ENCODE measurements around the gene RPS21. TPM values are rescaled to one million over a fixed set of nuclear protein-coding genes. Genes with fewer than 3 reads are reported as not detected.

RPS21 gene
- total and polyA plus RNA-seq, 2 of the 13 experiments (the other 11 are each of a cell fraction or from before 2014, with no cell fraction given) = 2,647 to 11,063 TPM

- TF ChIP-seq KLF6 (CRISPR knock-in tag; IDR thresholded peaks at IDR 0.05) = no peak
- TF ChIP-seq SMAD1 (CRISPR knock-in tag; IDR thresholded peaks at IDR 0.05; ENCODE audit: borderline replicate concordance, low read depth) = peak; percentile 10; the same call in 1 of the 2 replicates
- TF ChIP-seq SRSF1 (optimal IDR thresholded peaks at IDR 0.05; ENCODE audit: low read depth, low read length) = no peak
- peak; percentile 17 for TF ChIP-seq RBM22 (optimal IDR thresholded peaks at IDR 0.05; ENCODE audit: low read length)
- no peak for TF ChIP-seq FOSL2 (CRISPR knock-in tag; IDR thresholded peaks at IDR 0.05)
- TF ChIP-seq AHR (CRISPR knock-in tag; IDR thresholded peaks at IDR 0.05) = 0 out of 2 replicates have a peak, but pooled peaks have one; percentile 56
- 0 out of 2 replicates have a peak, but pooled peaks have one; percentile 23 for TF ChIP-seq ZBTB33 (CRISPR knock-in tag; IDR thresholded peaks at IDR 0.05)
- no peak for TF ChIP-seq GMEB2 (CRISPR knock-in tag; IDR thresholded peaks at IDR 0.05; ENCODE audit: low read depth)
- 0 out of 2 replicates have a peak, but pooled peaks have one; percentile 17 for TF ChIP-seq PCBP1 (IDR thresholded peaks at IDR 0.05; ENCODE audit: borderline replicate concordance, low read depth, low read length)
- no peak for TF ChIP-seq ZNF784 (CRISPR knock-in tag; IDR thresholded peaks at IDR 0.05; ENCODE audit: borderline replicate concordance)
- no peak for TF ChIP-seq ZMAT3 (CRISPR knock-in tag; conservative IDR thresholded peaks at IDR 0.05)
- TF ChIP-seq TAF1 (CRISPR knock-in tag; IDR thresholded peaks at IDR 0.05) = 0 out of 2 replicates have a peak, but pooled peaks have one; percentile 23
- TF ChIP-seq ZNF12 (CRISPR knock-in tag; IDR thresholded peaks at IDR 0.05) = no peak
- peak; percentile 88 for TF ChIP-seq XRCC5 (optimal IDR thresholded peaks at IDR 0.05; ENCODE audit: low read length)
- TF ChIP-seq SIN3B (IDR thresholded peaks at IDR 0.05; ENCODE audit: low read length) = no peak
- no peak for TF ChIP-seq RARG (CRISPR knock-in tag; IDR thresholded peaks at IDR 0.05; ENCODE audit: low read depth)
- no peak for TF ChIP-seq ZKSCAN1 (IDR thresholded peaks at IDR 0.05; ENCODE audit: low read length)
- no peak for TF ChIP-seq ISL2 (CRISPR knock-in tag; IDR thresholded peaks at IDR 0.05)
- TF ChIP-seq TRIM24 (CRISPR knock-in tag; IDR thresholded peaks at IDR 0.05) = no peak
- TF ChIP-seq ZNF761 (CRISPR knock-in tag; conservative IDR thresholded peaks at IDR 0.05) = no peak
- TF ChIP-seq RORA (CRISPR knock-in tag; IDR thresholded peaks at IDR 0.05) = no peak
- TF ChIP-seq HNRNPLL (IDR thresholded peaks at IDR 0.05; ENCODE audit: low read depth, low read length, poor library complexity, severe bottlenecking) = peak; percentile 20
- no peak for TF ChIP-seq ZNF484 (CRISPR knock-in tag; IDR thresholded peaks at IDR 0.05; ENCODE audit: borderline replicate concordance, low read depth)
- no peak for TF ChIP-seq GPBP1L1 (CRISPR knock-in tag; IDR thresholded peaks at IDR 0.05)
- no peak for TF ChIP-seq ZNF3 (CRISPR knock-in tag; IDR thresholded peaks at IDR 0.05)
- no peak for TF ChIP-seq ZNF564 (CRISPR knock-in tag; IDR thresholded peaks at IDR 0.05)
Observed at GRCh38 chr20:62395311-62396242, 8.7 kb downstream of the RPS21 start (continued).

Measured in HepG2 (cell line).